ENCODE data around the gene KRTAP5-6. TPM values are rescaled to one million over a fixed set of nuclear protein-coding genes. Genes with fewer than 3 reads are reported as not detected.

KRTAP5-6 gene
- total and polyA plus RNA-seq, 2 donors (not counting 1 experiment from before 2014, with no cell fraction given) = not detected

- Histone ChIP-seq H2AFZ (ENCODE audit: insufficient read depth, low read depth, low read length, poor library complexity, severe bottlenecking) (no peak overlapping the region), H3K9ac (ENCODE audit: low read length) (no peak overlapping the region), H3K27ac (ENCODE audit: low read length in 2 of 2) (no peak overlapping the region), H3K9me3 (ENCODE audit: control extremely low read depth in 1 of 3, control insufficient read depth in 2 of 3, insufficient read depth in 1 of 3, low read length in 2 of 3) (peaks cover 0 to 9% (median 0%) of the 10 kb centered on the region in 3 donors), H3K4me1 (ENCODE audit: control insufficient read depth in 2 of 2, insufficient read depth in 2 of 2, low read length in 2 of 2) (no peaks in the 10 kb centered on the region), H3K4me2 (replicated peaks; ENCODE audit: low read depth, low read length, poor library complexity, severe bottlenecking) (no peak overlapping the region), H3K36me3 (replicated peaks in 1 of 2; ENCODE audit: control extremely low read depth in 1 of 2, control insufficient read depth in 1 of 2, extremely low read depth in 1 of 2, insufficient read depth in 2 of 2, low read length in 1 of 2) (no peaks in the 10 kb centered on the region), H3K27me3 (replicated peaks in 1 of 4; ENCODE audit: control extremely low read depth in 1 of 4, control insufficient read depth in 3 of 4, insufficient read depth in 4 of 4, low read length in 3 of 4) (peaks cover 0 to 16% (median 2%) of the 10 kb centered on the region in 4 experiments), H4K20me1 (ENCODE audit: control insufficient read depth, insufficient read depth, low read length, poor library complexity, severe bottlenecking) (no peaks in the 10 kb centered on the region), H3K4me3 (ENCODE audit: control extremely low read depth in 1 of 5, extremely low read depth in 1 of 5, insufficient read depth in 1 of 5, low read depth in 2 of 5, low read length in 4 of 5) (no peak overlapping the region), H3K79me2 (ENCODE audit: control insufficient read depth, insufficient read depth, low read length) (no peaks in the 10 kb centered on the region)
- intact Hi-C loops (cut with micrococcal nuclease) = no loop called here
- CTCF ChIA-PET = no interaction called here
- 64% methylated on average over 16 of the region's 16 CpGs for WGBS (ENCODE audit: insufficient coverage)
- Mint-ChIP-seq H3K27me3 (peaks cover 20% of the 10 kb centered on the region), H3K27ac (no peak overlapping the region), H3K4me3 (no peak overlapping the region), H3K9me3 (ENCODE audit: insufficient read depth) (no peaks in the 10 kb centered on the region), H3K4me1 (no peaks in the 10 kb centered on the region)
- POLR2A ChIA-PET = no interaction called here
- TF ChIP-seq CTCF (IDR thresholded peaks at IDR 0.05) (no peak), EZH2 (IDR thresholded peaks at IDR 0.05; ENCODE audit: borderline replicate concordance, insufficient read depth, low read depth, low read length, poor library complexity, severe bottlenecking) (no peak)
- DNase-seq (no peak), ATAC-seq (ENCODE audit: low read depth) (no peak)
These were observed 29.1 kb upstream of the KRTAP5-6 start for GRCh38 chr11:1667906-1668305.

GRCh38 chr11:1668911-1669473, 28.0 kb upstream of the KRTAP5-6 start:
- no peak overlapping the region for H3K27ac Mint-ChIP-seq
- DNase-seq (no peak), ATAC-seq (ENCODE audit: low read depth) (no peak)
- Histone ChIP-seq H3K27ac (ENCODE audit: low read length in 2 of 2) (no peak overlapping the region), H3K27me3 (replicated peaks in 1 of 4; ENCODE audit: control extremely low read depth in 1 of 4, control insufficient read depth in 3 of 4, insufficient read depth in 4 of 4, low read length in 3 of 4) (peaks cover 0 to 16% (median 2%) of the 10 kb centered on the region in 4 experiments), H2AFZ (ENCODE audit: insufficient read depth, low read depth, low read length, poor library complexity, severe bottlenecking) (no peak overlapping the region), H3K4me3 (ENCODE audit: control extremely low read depth in 1 of 5, extremely low read depth in 1 of 5, insufficient read depth in 1 of 5, low read depth in 2 of 5, low read length in 4 of 5) (no peak overlapping the region), H3K9ac (ENCODE audit: low read length) (no peak overlapping the region), H3K4me2 (replicated peaks; ENCODE audit: low read depth, low read length, poor library complexity, severe bottlenecking) (no peak overlapping the region), H3K9me3 (ENCODE audit: control extremely low read depth in 1 of 3, control insufficient read depth in 2 of 3, insufficient read depth in 1 of 3, low read length in 2 of 3) (peaks cover 0 to 9% (median 0%) of the 10 kb centered on the region in 3 donors), H3K36me3 (replicated peaks in 1 of 2; ENCODE audit: control extremely low read depth in 1 of 2, control insufficient read depth in 1 of 2, extremely low read depth in 1 of 2, insufficient read depth in 2 of 2, low read length in 1 of 2) (no peaks in the 10 kb centered on the region), H3K79me2 (ENCODE audit: control insufficient read depth, insufficient read depth, low read length) (no peaks in the 10 kb centered on the region), H3K4me1 (ENCODE audit: control insufficient read depth in 2 of 2, insufficient read depth in 2 of 2, low read length in 2 of 2) (no peaks in the 10 kb centered on the region), H4K20me1 (ENCODE audit: control insufficient read depth, insufficient read depth, low read length, poor library complexity, severe bottlenecking) (no peaks in the 10 kb centered on the region)
- no peak overlapping the region for H3K4me3 Mint-ChIP-seq
- 31% methylated on average over 13 of the region's 13 CpGs for WGBS (ENCODE audit: insufficient coverage)
- TF ChIP-seq EZH2 (IDR thresholded peaks at IDR 0.05; ENCODE audit: borderline replicate concordance, insufficient read depth, low read depth, low read length, poor library complexity, severe bottlenecking) (no peak), CTCF (IDR thresholded peaks at IDR 0.05) (no peak)
- intact Hi-C loops (cut with micrococcal nuclease) = no loop called here
- CTCF ChIA-PET = no interaction called here
- H3K4me1 Mint-ChIP-seq = no peaks in the 10 kb centered on the region
- POLR2A ChIA-PET = no interaction called here
- peaks cover 28% of the 10 kb centered on the region for H3K27me3 Mint-ChIP-seq
- H3K9me3 Mint-ChIP-seq (ENCODE audit: insufficient read depth) = no peaks in the 10 kb centered on the region

All from B cell (primary cell).